HEK293 (cell line): ENCODE data around the gene PLXND1.

Experiments
- CTCF ChIA-PET: fragments of 350-600 bp; formaldehyde crosslinking; extraction: SDS; loops from one replicate; lab custom pipeline; 2021; ENCODE audit warnings: antibody characterized with exemption; lab: Yijun Ruan, JAX
- POLR2A ChIA-PET: fragments of 300-600 bp; formaldehyde crosslinking; extraction: SDS; loops from one replicate; lab custom pipeline; 2020; ENCODE audit warnings: antibody characterized with exemption, inconsistent platforms; lab: Yijun Ruan, JAX
- H3K27ac ChIP-seq: fragments of 200-500 bp; sonication (Bioruptor generic); 2 replicates; pipeline ENCODE4 v1.5.1; 2014; ENCODE audit warnings: low read depth, low read length, control low read depth, inconsistent platforms; ENCODE audit errors: extremely low read depth
- H3K36me3 ChIP-seq, 2 experiments: fragments of 200-500 bp in 1 of 2; sonication (Bioruptor generic) in 1 of 2; 1 replicate in 1 of 2; 2 replicates in 1 of 2; pipeline ENCODE4 v1.5.1; 2014 to 2017; ENCODE audit warnings: inconsistent platforms in 2 of 2, low read length in 2 of 2; ENCODE audit not compliant: control insufficient read depth in 2 of 2, insufficient read depth in 1 of 2
- H3K4me1 ChIP-seq: fragments of 200-500 bp; sonication (Bioruptor generic); 2 replicates; pipeline ENCODE4 v1.5.1; 2014; ENCODE audit warnings: mild to moderate bottlenecking, low read length, inconsistent platforms; ENCODE audit not compliant: control insufficient read depth, insufficient read depth
- H3K4me3 ChIP-seq: 2 replicates; pipeline ENCODE4 v1.5.1; 2011; ENCODE audit warnings: low read depth, mild to moderate bottlenecking, control low read depth, low read length, moderate library complexity
- H3K9me3 ChIP-seq: fragments of 200-500 bp; sonication (Bioruptor generic); 2 replicates; pipeline ENCODE4 v1.5.1; 2014; ENCODE audit warnings: low read depth, low read length, inconsistent platforms; ENCODE audit not compliant: control insufficient read depth, insufficient read depth
- BCL6B ChIP-seq: fragments of 450-650 bp; formaldehyde crosslinking; IDR thresholded peaks from 2 replicates; pipeline ENCODE4 v1.5.1; 2017; ENCODE audit warnings: missing biosample characterization, missing genetic modification characterization
- GLI4 ChIP-seq: fragments of 450-650 bp; formaldehyde crosslinking; IDR thresholded peaks from 2 replicates; pipeline ENCODE4 v1.5.1; 2016; ENCODE audit warnings: missing biosample characterization, missing genetic modification characterization
- HIC1 ChIP-seq: fragments of 450-650 bp; formaldehyde crosslinking; IDR thresholded peaks from 2 replicates; pipeline ENCODE4 v1.5.1; 2016; ENCODE audit warnings: missing biosample characterization, missing genetic modification characterization
- HOXA7 ChIP-seq: sonication (generic); formaldehyde crosslinking; IDR thresholded peaks from 2 replicates; pipeline ENCODE4 v1.8.1; 2022; ENCODE audit warnings: missing genetic modification reagents, borderline replicate concordance
- HOXC10 ChIP-seq: sonication (generic); formaldehyde crosslinking; IDR thresholded peaks from 2 replicates; pipeline ENCODE4 v1.8.1; 2023; ENCODE audit warnings: mild to moderate bottlenecking, missing genetic modification reagents
- IKZF3 ChIP-seq: fragments of 450-650 bp; IDR thresholded peaks from 2 replicates; pipeline ENCODE4 v1.5.0; 2018; ENCODE audit warnings: missing biosample characterization, mild to moderate bottlenecking, missing genetic modification characterization, moderate library complexity
- KLF7 ChIP-seq: fragments of 450-650 bp; formaldehyde crosslinking; IDR thresholded peaks from 2 replicates; pipeline ENCODE4 v1.5.1; 2016; ENCODE audit warnings: missing biosample characterization, missing genetic modification characterization, borderline replicate concordance
- KLF8 ChIP-seq: fragments of 450-650 bp; formaldehyde crosslinking; IDR thresholded peaks from 2 replicates; pipeline ENCODE4 v1.5.1; 2016; ENCODE audit warnings: missing biosample characterization, missing genetic modification characterization
- MYNN ChIP-seq: fragments of 450-650 bp; formaldehyde crosslinking; IDR thresholded peaks from 2 replicates; pipeline ENCODE4 v1.5.1; 2016; ENCODE audit warnings: missing biosample characterization, missing genetic modification characterization, borderline replicate concordance
- ZBTB20 ChIP-seq: fragments of 450-650 bp; formaldehyde crosslinking; IDR thresholded peaks from 2 replicates; pipeline ENCODE4 v1.5.1; 2016; ENCODE audit warnings: missing biosample characterization, missing genetic modification characterization
- ZIC2 ChIP-seq: fragments of 450-650 bp; formaldehyde crosslinking; IDR thresholded peaks from 2 replicates; pipeline ENCODE4 v1.5.1; 2016; ENCODE audit warnings: missing biosample characterization, missing genetic modification characterization
- ZNF112 ChIP-seq: fragments of 450-650 bp; formaldehyde crosslinking; IDR thresholded peaks from 2 replicates; pipeline ENCODE4 v1.5.0; 2017; ENCODE audit warnings: missing biosample characterization, missing genetic modification characterization
- ZNF138 ChIP-seq: fragments of 450-650 bp; formaldehyde crosslinking; IDR thresholded peaks from 2 replicates; pipeline ENCODE4 v1.5.1; 2016; ENCODE audit warnings: missing biosample characterization, missing genetic modification characterization, borderline replicate concordance
- ZNF148 ChIP-seq: fragments of 450-650 bp; formaldehyde crosslinking; IDR thresholded peaks from 2 replicates; pipeline ENCODE4 v1.5.0; 2017; ENCODE audit warnings: missing biosample characterization, missing genetic modification characterization, borderline replicate concordance
- ZNF174 ChIP-seq: fragments of 450-650 bp; formaldehyde crosslinking; IDR thresholded peaks from 2 replicates; pipeline ENCODE4 v1.5.0; 2017; ENCODE audit warnings: missing biosample characterization, mild to moderate bottlenecking, missing genetic modification characterization
- ZNF280C ChIP-seq: fragments of 450-650 bp; formaldehyde crosslinking; IDR thresholded peaks from 2 replicates; pipeline ENCODE4 v1.5.1; 2016; ENCODE audit warnings: missing biosample characterization, missing genetic modification characterization
- ZNF311 ChIP-seq: fragments of 450-650 bp; formaldehyde crosslinking; IDR thresholded peaks from 2 replicates; pipeline ENCODE4 v1.5.1; 2017; ENCODE audit warnings: missing biosample characterization, missing genetic modification characterization, borderline replicate concordance
- ZNF366 ChIP-seq: fragments of 450-650 bp; formaldehyde crosslinking; conservative IDR thresholded peaks from 2 replicates; pipeline ENCODE4 v1.5.1; 2016; ENCODE audit warnings: missing biosample characterization, missing genetic modification characterization
- ZNF473 ChIP-seq: fragments of 450-650 bp; formaldehyde crosslinking; IDR thresholded peaks from 2 replicates; pipeline ENCODE4 v1.5.1; 2017; ENCODE audit warnings: missing biosample characterization, missing genetic modification characterization
- ZNF558 ChIP-seq: fragments of 450-650 bp; formaldehyde crosslinking; IDR thresholded peaks from 2 replicates; pipeline ENCODE4 v1.5.1; 2016; ENCODE audit warnings: missing biosample characterization, missing genetic modification characterization
- ZNF561 ChIP-seq: fragments of 450-650 bp; IDR thresholded peaks from 2 replicates; pipeline ENCODE4 v1.5.1; 2018; ENCODE audit warnings: missing biosample characterization, missing genetic modification characterization, borderline replicate concordance
- ZNF610 ChIP-seq: fragments of 450-650 bp; formaldehyde crosslinking; IDR thresholded peaks from 2 replicates; pipeline ENCODE4 v1.5.1; 2016; ENCODE audit warnings: missing biosample characterization, missing genetic modification characterization, borderline replicate concordance
- ZNF704 ChIP-seq: fragments of 450-650 bp; formaldehyde crosslinking; IDR thresholded peaks from 2 replicates; pipeline ENCODE4 v1.5.1; 2016; ENCODE audit warnings: missing biosample characterization, missing genetic modification characterization
- ZNF776 ChIP-seq: fragments of 450-650 bp; formaldehyde crosslinking; IDR thresholded peaks from 2 replicates; pipeline ENCODE4 v1.5.0; 2017; ENCODE audit warnings: missing biosample characterization, missing genetic modification characterization, borderline replicate concordance
- ZNF837 ChIP-seq: fragments of 450-650 bp; formaldehyde crosslinking; IDR thresholded peaks from 2 replicates; pipeline ENCODE4 v1.5.1; 2016; ENCODE audit warnings: missing biosample characterization, missing genetic modification characterization
- ZSCAN5A ChIP-seq: fragments of 450-650 bp; formaldehyde crosslinking; IDR thresholded peaks from 2 replicates; pipeline ENCODE4 v1.5.1; 2016; ENCODE audit warnings: missing biosample characterization, missing genetic modification characterization

PLXND1 gene

GRCh38 chr3:129599073-129599472 lies 7.4 kb downstream of the PLXND1 start (continued):
- no peak for TF ChIP-seq KLF7 (tag by site-specific recombination)
- TF ChIP-seq HIC1 (tag by site-specific recombination): no peak
- TF ChIP-seq ZNF138 (tag by site-specific recombination): no peak
- no peak for TF ChIP-seq HOXA7 (CRISPR knock-in tag)
- no peak for TF ChIP-seq ZNF473 (tag by site-specific recombination)
- no peak for TF ChIP-seq ZNF610 (tag by site-specific recombination)
- TF ChIP-seq ZNF148 (tag by site-specific recombination): no peak

- no peaks in the 10 kb centered on the region for H3K9me3 ChIP-seq
- TF ChIP-seq HOXC10 (CRISPR knock-in tag): no peak
- TF ChIP-seq ZNF280C (tag by site-specific recombination): no peak
- TF ChIP-seq ZNF174 (tag by site-specific recombination): no peak
- no peak for TF ChIP-seq ZSCAN5A (tag by site-specific recombination)
- no peak for TF ChIP-seq ZNF366 (tag by site-specific recombination)
- TF ChIP-seq IKZF3 (tag by site-specific recombination): no peak
- TF ChIP-seq ZIC2: no peak
- no peak for TF ChIP-seq KLF8 (tag by site-specific recombination)
- no peak for TF ChIP-seq GLI4 (tag by site-specific recombination)
- TF ChIP-seq ZNF311 (tag by site-specific recombination): no peak
- no peak for TF ChIP-seq ZNF112 (tag by site-specific recombination)
- no peak for TF ChIP-seq ZNF704 (tag by site-specific recombination)
- TF ChIP-seq ZBTB20 (tag by site-specific recombination): no peak
- TF ChIP-seq MYNN (tag by site-specific recombination): no peak
- no peak for TF ChIP-seq ZNF837 (tag by site-specific recombination)
- no peak for TF ChIP-seq ZNF776
- TF ChIP-seq ZNF561 (tag by site-specific recombination): no peak
- TF ChIP-seq ZNF558 (tag by site-specific recombination): no peak
- TF ChIP-seq BCL6B: no peak
- no peak overlapping the region for H3K27ac ChIP-seq
- H3K36me3 ChIP-seq: no peaks in the 10 kb centered on the region
- peaks cover 4% of the 10 kb centered on the region; the same call in 1 of the 2 replicates for H3K4me1 ChIP-seq
- POLR2A ChIA-PET: no interaction called here
- CTCF ChIA-PET: no interaction called here
- no peak overlapping the region for H3K4me3 ChIP-seq
These were observed 8.0 kb downstream of the PLXND1 start for GRCh38 chr3:129598484-129598883.
